NT2/D1 (cell line): ENCODE measurements around the gene FEM1A.
"Not testable (repeated sequence)": the region's sequence is repeated elsewhere in the genome, so short reads cannot be mapped to it uniquely, and the experiment has no call there.

ENCODE experiments used
- DNase-seq: peaks from one replicate; pipeline ENCODE4 v3.0.0-alpha.2; 2011; ENCODE audit warnings: low read depth, low spot score
- H3K27me3 ChIP-seq: 2 replicates; pipeline ENCODE4 v1.6.0; 2011; ENCODE audit warnings: mild to moderate bottlenecking; ENCODE audit not compliant: insufficient read length, insufficient read depth
- H3K36me3 ChIP-seq: 2 replicates; pipeline ENCODE4 v1.6.1; 2011; ENCODE audit warnings: mild to moderate bottlenecking, low read length, mixed read lengths; ENCODE audit not compliant: insufficient read depth, insufficient read length
- H3K4me1 ChIP-seq: 2 replicates; pipeline ENCODE4 v1.5.1; 2011; ENCODE audit not compliant: insufficient read depth, insufficient read length
- H3K4me3 ChIP-seq: 2 replicates; pipeline ENCODE4 v1.5.1; 2011; ENCODE audit warnings: low read depth; ENCODE audit not compliant: insufficient read length
- H3K9ac ChIP-seq: 2 replicates; pipeline ENCODE4 v1.6.0; 2011; ENCODE audit warnings: low read depth; ENCODE audit not compliant: insufficient read length
- H3K9me3 ChIP-seq: 2 replicates; pipeline ENCODE4 v1.5.1; 2011; ENCODE audit warnings: mild to moderate bottlenecking, low read length; ENCODE audit not compliant: insufficient read depth
- SUZ12 ChIP-seq: IDR thresholded peaks from 2 replicates; pipeline ENCODE4 v1.6.1; 2011; ENCODE audit not compliant: insufficient read length, insufficient read depth; ENCODE audit errors: extremely low read depth
- YY1 ChIP-seq: IDR thresholded peaks from 2 replicates; pipeline ENCODE4 v1.6.1; 2011; ENCODE audit not compliant: insufficient read length, insufficient read depth
- ZNF274 ChIP-seq: IDR thresholded peaks from 2 replicates; pipeline ENCODE4 v1.6.1; 2011; ENCODE audit warnings: mild to moderate bottlenecking, low read depth, low read length

The FEM1A gene, protein sequence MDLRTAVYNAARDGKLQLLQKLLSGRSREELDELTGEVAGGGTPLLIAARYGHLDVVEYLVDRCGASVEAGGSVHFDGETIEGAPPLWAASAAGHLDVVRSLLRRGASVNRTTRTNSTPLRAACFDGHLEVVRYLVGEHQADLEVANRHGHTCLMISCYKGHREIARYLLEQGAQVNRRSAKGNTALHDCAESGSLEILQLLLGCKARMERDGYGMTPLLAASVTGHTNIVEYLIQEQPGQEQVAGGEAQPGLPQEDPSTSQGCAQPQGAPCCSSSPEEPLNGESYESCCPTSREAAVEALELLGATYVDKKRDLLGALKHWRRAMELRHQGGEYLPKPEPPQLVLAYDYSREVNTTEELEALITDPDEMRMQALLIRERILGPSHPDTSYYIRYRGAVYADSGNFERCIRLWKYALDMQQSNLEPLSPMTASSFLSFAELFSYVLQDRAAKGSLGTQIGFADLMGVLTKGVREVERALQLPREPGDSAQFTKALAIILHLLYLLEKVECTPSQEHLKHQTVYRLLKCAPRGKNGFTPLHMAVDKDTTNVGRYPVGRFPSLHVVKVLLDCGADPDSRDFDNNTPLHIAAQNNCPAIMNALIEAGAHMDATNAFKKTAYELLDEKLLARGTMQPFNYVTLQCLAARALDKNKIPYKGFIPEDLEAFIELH

DNA sequence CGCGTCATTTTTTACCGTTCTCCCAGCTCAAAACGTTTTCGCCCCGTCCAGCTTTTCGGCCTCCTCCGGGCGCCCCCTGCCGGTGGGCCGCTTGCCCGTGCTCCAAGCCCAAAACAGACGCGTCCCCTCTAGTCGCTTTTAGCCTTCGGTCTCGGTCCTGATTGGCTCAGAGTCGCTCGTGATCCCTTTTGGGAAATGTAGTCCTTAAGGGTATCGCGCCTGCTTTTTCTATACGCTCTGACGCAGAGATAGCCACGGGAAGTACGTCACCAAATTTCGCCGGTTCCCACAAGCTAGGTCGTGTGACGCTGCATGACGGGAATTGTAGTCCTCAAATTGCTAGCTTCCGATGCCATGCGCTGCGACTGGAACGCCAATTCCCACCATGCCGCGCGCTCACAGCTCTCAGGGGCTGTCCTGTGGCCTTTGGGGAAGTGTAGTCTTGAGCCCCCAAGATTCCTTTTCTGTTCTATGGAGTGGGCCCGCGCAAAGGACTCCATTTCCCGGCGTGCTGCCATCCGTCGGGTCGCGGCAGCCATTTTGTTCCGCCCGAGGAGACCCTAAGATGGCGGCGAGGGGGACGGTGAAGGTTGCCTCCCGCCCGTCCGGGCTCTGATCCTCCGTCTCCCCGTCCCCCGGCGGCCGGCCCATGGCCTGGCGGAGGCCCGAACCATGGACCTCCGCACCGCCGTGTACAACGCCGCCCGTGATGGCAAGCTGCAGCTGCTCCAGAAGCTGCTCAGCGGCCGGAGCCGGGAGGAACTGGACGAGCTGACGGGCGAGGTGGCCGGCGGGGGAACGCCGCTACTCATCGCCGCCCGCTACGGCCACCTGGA, at the start of gene FEM1A:
Gene FEM1A (plus strand): TSS at position 552 of the 836 bp plus-strand sequence. CDS start 121 bp downstream, at position 673.
- Histone ChIP-seq H3K36me3 (peaks cover 40% of the 10 kb centered on the region), H3K9ac (peak within 1 kb of the TSS; percentile 99), H3K4me1 (peaks cover 22% of the 10 kb centered on the region), H3K9me3 (no peaks in the 10 kb centered on the region), H3K4me3 (peak within 1 kb of the TSS; percentile 91), H3K27me3 (no peaks in the 10 kb centered on the region)
- DNase-seq, result peak; percentile 100
- peak; percentile 98 for TF ChIP-seq YY1
- no peak for TF ChIP-seq ZNF274

DNA sequence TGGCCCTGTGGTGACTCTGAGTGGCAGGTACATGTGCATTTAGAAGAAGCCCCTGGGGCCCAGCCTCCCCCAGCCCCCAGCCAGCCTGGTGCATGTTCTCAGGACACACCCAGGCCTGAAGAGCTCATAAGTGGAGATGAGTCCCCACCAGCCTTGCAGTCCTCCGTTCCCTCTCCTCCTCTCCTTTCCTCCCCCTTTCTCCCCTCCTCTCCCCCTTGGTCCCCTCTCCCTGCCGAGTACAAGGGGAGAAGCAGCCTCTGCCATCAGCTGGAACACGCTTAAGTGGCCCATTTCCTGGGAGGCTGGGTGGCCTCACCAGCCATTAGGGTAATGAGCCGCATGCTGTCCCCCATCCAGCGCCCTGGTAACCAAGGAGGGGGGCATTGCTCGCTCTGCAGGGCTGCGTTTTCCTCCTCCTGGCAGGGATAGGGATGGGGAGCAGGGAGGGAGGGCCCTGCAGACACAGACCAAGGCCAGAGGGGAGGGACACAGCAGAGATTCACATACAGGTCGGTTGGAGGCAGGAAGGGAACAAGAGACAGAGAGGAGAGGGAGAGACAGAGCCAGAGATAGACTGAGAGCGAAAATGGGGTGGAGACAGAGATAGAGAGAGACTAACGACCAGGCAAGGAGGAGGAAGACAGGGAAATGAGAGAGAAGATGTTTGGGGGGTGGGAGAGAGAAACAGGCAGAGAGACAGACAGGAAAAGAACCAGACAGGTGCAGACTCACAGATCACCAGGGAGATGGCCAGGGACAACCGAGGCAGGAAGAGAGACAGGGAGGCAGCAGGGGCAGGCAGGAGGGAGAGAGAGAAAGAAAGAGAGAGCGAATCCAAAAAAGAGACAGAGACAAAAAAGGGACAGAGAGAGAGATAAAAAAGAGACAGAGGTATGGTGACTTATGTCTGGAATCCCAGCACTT, 48.5 kb upstream of the FEM1A start:
- TF ChIP-seq SUZ12, result no peak
- no peak for TF ChIP-seq ZNF274
- no peaks in the 10 kb centered on the region for H3K9me3 ChIP-seq
- H3K4me1 ChIP-seq, result peaks cover 12% of the 10 kb centered on the region
- DNase-seq, result peak; percentile 62
- no peaks in the 10 kb centered on the region for H3K27me3 ChIP-seq
- no peaks in the 10 kb centered on the region for H3K36me3 ChIP-seq
- no peak overlapping the region for H3K4me3 ChIP-seq
- H3K9ac ChIP-seq, result peak overlapping the region; percentile 9

DNA sequence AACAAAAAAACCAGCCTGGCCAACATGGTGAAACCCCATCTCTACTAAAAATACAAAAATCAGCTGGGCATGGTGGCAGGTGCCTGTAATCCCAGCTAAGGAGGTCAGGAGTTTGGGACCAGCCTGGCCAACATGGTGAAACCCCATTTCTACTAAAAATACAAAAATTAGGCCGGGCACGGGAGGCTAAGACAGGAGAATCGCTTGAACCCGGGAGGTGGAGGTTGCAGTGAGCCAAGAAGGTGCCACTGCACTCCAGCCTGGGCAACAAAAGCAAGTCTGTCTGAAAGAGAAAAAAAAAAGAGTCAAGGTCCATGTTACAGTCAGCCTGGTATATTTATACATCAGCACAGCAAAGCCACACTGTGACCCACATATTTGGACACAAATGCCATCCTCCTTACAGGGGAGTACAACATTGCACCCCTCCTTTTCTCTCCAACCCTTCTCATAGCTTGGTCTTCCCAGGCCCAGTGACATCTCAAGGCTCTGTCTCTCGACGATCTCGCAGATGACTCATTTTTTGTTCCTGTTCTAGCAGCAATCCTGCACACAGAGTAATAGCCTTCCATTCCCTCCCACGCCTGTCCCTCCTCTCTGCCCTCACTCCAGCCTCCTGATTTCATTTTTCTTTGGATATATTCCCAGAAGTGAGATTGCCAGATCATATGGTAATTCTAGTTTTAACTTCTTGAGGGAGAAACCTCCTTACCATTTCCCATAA, 46.9 kb upstream of the FEM1A start:
- DNase-seq, result no peak
- Histone ChIP-seq H3K36me3 (no peaks in the 10 kb centered on the region), H3K9ac (no peak overlapping the region), H3K4me1 (peaks cover 6% of the 10 kb centered on the region), H3K4me3 (no peak overlapping the region), H3K9me3 (no peaks in the 10 kb centered on the region), H3K27me3 (no peaks in the 10 kb centered on the region)
- TF ChIP-seq ZNF274 (no peak), YY1 (no peak), SUZ12 (no peak)

DNA sequence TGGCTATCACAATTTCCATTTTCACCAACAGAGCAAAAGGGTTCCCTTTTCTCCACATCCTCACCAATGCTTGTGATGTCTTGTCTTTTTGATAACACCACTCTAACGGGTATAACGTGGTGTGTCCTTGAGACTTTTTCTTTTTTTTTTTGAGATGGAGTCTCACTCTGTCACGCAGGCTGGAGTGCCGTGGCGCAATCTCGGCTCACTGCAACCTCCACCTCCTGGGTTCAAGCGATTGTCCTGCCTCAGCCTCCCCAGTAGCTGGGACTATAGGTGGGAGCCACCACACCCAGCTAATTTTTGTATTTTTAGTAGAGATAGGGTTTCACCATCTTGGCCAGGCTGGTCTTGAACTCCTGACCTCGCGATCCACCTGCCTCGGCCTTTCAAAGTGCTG, 46.4 kb upstream of the FEM1A start:
- H3K27me3 ChIP-seq, H3K36me3 ChIP-seq, H3K9me3 ChIP-seq, H3K4me1 ChIP-seq, H3K9ac ChIP-seq, DNase-seq, H3K4me3 ChIP-seq: not testable (repeated sequence)

DNA sequence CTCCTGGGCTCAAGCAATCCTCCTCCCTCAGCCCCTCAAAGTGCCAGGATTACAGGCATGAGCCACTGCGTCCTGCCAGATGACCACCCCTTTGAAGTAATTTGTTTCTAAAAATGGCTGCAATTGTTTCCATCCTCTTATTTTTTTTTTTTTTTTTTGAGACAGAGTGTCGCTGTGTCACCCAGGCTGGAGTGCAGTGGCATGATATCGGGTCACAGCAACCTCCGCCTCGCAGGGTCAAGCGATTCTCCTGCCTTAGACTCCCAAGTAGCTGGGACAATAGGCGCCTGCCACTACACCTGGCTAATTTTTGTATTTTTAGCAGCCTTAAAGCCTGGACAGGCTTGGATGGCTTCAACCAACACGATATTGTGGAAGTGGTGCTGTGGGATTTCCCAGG, 45.5 kb upstream of the FEM1A start:
- TF ChIP-seq YY1 (no peak), SUZ12 (no peak), ZNF274 (no peak)
- no peaks in the 10 kb centered on the region for H3K27me3 ChIP-seq
- H3K9me3 ChIP-seq, result no peaks in the 10 kb centered on the region
- DNase-seq, result no peak
- no peaks in the 10 kb centered on the region for H3K36me3 ChIP-seq
- no peak overlapping the region for H3K4me3 ChIP-seq
- no peak overlapping the region for H3K9ac ChIP-seq
- peaks cover 6% of the 10 kb centered on the region for H3K4me1 ChIP-seq

DNA sequence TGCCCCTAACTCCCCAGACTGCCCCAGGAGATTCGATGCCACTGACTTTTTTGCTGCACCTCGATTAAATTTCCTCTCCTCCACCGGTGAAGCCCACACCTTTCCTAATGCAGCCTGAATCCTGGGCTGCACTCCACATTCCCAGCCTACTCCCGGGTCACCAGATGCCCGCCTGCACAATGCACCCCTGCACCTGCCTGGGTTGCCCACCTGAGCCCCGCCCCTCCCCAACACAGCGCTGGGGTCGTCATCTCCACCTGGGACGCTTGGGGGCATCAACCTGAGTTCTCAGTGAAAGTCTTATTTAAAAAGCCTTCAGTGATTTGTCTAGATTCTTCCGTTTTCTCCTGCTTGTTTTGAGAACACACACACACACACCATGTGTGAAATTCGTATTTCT, 43.3 kb upstream of the FEM1A start:
- no peak for DNase-seq
- H3K9me3 ChIP-seq, result no peaks in the 10 kb centered on the region
- H3K36me3 ChIP-seq, result no peaks in the 10 kb centered on the region
- no peak overlapping the region for H3K9ac ChIP-seq
- H3K4me1 ChIP-seq, result peaks cover 6% of the 10 kb centered on the region
- H3K4me3 ChIP-seq, result no peak overlapping the region
- H3K27me3 ChIP-seq, result no peaks in the 10 kb centered on the region
- TF ChIP-seq SUZ12 (no peak), ZNF274 (no peak), YY1 (no peak)
